CD4-positive, alpha-beta T cell treated with Interleukin-4 for 1 hour (primary cell): ENCODE measurements around the gene FBLN2.

Source experiments
- DNase-seq, 2 donors: peaks; one replicate each; pipeline ENCODE4 v3.0.0-alpha.2; 2020 to 2022

Gene FBLN2

DNA sequence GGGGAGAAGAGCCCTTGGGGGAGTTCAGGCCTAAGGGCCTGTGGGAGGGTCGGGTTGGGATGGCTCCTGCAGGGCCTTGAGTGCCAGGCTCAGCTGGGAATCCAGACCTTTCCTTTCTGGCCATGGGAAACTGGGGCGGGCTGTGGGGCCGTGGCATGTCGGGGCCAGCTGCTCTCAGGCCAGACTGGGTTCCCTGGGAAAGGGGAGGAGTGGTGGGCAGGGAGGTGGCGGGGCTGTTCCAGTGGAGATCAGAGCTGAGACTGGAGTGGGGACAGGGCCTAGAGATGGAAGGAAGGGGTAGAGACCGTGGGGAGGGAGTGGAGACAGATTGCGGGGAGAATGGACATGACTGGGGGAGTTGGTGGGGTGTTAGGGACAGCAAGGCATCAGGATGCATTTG is 20.3 kb downstream of the FBLN2 start:
- DNase-seq, result no peak

DNA sequence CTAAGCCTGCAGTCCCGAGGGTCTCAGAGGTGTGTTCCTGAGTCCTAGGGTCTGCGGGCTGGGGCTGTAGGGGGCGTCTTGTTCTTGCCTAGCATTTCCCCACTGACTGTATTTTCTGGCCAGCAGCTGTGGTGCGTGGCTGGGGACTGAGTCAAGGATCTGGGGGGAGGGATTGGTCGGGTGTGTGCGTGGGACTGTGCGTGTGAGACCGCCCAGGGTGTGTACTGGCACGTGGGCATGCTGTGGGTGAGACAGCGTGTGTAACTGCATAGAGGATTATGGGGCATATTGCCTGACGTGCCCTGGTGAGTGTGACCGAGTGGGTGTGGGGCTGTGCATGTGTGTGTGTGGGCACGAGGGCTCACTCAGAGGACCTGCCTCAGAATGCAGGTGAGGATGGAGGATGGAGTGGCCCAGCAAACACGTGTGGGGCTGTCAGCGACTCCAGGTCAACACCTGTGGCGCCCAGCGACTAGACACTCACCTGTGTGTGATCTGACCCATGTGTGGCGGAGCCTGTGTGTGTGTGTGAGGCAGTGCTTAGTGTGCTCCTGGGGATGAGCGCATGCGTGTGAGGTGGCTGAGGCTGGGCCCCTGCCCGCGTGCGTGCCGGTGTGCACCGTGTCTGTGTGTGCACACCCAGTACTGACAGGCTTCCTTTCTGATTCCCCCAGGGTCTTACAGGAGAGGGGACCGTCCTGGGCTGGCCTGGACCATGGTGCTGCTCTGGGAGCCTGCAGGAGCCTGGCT is 20.9 kb downstream of the FBLN2 start:
- DNase-seq, result no peak

- DNase-seq, result no peak
Observed at GRCh38 chr3:13570391-13571194, 21.7 kb downstream of the FBLN2 start.

- no peak for DNase-seq
Observed at GRCh38 chr3:13571264-13571663, 22.3 kb downstream of the FBLN2 start.

DNA sequence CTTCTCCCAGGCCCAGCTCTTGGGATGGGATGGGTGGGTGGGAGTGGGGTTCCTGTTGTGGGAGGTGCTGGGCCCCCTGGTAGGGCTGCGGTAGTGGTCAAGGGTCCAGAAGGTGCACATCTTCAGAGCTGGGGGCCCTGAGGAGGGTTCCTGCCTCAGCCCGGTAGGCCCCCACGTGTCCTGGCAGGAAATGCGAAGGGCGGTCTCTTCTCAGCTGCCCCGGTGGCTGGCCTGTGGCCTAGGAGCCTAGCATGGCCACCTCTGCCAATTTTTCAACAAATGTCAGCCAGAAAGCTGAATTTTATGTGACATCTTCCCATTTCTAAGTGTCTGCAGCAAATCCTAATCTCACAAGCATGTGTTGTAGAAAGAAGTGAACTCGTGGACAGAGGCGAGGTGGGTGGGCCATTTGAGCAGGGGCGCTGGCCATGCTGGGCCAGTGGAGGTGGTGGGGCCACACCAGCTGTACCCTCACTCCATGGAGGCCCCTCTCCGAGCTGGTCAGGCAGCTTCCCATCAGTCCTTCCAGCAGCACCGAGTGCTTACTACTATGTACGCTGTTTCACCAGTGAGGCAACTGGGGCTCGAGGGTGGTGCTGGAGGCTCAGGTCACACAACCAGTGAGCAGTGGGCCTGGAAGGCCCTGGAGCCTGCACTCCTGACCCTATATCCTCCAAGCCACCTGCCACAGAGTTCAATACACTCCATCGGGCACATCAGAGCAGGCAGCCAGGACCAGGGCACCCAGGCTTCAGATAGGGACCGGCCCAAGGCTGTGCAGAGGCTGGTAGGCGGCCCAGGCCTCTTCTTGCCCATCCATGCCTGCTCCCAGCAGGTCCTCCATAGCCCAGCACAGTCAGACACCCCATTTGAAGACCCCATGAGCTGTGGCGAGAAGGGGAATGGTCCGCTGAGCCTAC is 23.2 kb downstream of the FBLN2 start:
- no peak for DNase-seq

DNA sequence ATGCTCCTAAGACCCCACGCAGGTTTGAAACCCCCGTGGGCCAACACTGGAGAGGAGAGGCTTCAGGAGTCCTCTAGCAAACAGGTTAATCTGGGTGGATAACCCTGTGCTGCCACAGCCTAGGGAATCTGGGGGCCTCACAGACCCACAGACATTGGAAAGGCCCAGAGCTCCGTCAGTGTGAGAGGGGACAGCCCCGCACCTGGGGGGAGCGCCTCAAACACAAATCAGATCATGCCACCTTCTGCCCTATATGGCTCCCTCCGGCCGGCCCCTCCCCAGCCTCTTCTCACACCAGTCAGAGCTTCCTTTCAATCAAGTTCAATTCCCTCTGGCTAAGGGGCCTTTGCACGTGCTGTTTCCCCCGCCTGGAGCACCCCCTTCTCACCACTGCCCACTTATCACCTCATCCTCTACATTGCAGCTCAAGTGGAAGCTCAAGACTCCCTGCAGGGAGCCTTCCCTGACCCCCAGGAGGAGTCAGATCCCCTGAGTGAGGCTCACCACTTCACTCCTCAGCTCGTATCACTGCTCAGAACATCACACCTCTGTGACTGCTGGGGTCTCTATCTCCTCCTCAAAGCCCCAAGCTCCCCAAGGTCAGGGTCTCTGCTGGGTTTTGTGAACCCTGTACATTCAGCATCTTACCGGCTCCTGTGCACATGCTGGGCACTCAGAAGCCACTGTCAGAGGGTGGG is 24.1 kb downstream of the FBLN2 start:
- DNase-seq, result no peak

DNA sequence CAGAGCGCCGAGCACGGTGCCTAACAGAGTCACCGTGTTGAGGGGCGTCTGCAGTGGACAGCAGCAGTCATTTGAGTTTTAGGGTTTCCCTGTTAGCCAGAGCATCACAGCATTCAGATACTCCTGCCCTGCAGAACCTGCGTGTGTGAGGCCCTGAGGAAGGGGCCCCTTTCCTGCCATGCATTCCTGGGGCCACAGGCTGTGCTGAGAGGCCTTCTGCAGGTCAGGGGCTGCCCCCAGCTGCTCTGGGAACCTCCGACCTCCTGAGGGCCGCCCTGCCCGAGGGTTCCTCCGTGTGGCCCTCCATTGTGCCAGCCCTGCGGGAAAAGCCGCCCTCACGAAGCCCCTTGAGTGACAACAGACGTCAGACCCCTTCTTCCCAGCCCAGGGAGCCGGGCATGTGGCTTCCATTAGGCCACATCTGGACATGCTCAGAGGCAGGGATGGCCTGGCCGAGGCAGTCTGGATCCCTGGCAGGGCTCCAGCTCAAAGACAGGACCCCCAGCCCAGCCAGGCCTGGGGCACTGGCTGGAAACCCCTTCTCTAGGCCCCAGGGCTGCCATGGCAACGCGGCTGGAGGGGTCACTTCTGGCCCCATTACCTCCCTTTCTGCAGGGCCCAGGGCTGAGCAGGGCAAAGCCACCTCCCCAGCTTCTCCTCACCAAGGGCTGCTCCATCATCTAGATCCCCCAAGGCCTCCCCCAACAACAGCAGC is 25.3 kb downstream of the FBLN2 start:
- no peak for DNase-seq

GRCh38 chr3:13574798-13575451 is 26.0 kb downstream of the FBLN2 start:
- DNase-seq, result no peak

- DNase-seq, result no peak
Observed at GRCh38 chr3:13575459-13576061, 26.6 kb downstream of the FBLN2 start.

- DNase-seq, result no peak
Observed at GRCh38 chr3:13577181-13578121, 28.5 kb downstream of the FBLN2 start.

DNA sequence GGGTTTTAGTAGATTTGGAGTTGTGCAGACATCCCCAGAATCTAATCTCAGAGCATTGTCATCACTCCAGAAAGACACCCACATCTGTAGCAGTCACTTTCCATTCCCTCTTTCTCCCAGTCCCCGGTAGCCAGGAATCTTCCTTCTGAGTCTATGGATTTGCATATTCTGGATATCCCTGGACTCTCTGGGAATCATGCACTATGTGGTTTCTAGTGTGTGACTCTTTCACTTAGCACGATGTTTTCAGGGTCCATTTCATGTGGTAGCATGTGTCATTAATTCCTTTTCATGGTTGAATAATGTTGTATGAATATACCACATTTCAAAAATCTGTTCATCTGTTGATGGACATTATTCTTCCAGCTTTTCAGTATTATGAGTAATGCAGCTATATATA is 29.3 kb downstream of the FBLN2 start:
- DNase-seq, result no peak

- DNase-seq, result no peak
Observed at GRCh38 chr3:13579063-13579462, 30.1 kb downstream of the FBLN2 start.

- DNase-seq, result no peak
Observed at GRCh38 chr3:13580256-13581023, 31.5 kb downstream of the FBLN2 start.

DNA sequence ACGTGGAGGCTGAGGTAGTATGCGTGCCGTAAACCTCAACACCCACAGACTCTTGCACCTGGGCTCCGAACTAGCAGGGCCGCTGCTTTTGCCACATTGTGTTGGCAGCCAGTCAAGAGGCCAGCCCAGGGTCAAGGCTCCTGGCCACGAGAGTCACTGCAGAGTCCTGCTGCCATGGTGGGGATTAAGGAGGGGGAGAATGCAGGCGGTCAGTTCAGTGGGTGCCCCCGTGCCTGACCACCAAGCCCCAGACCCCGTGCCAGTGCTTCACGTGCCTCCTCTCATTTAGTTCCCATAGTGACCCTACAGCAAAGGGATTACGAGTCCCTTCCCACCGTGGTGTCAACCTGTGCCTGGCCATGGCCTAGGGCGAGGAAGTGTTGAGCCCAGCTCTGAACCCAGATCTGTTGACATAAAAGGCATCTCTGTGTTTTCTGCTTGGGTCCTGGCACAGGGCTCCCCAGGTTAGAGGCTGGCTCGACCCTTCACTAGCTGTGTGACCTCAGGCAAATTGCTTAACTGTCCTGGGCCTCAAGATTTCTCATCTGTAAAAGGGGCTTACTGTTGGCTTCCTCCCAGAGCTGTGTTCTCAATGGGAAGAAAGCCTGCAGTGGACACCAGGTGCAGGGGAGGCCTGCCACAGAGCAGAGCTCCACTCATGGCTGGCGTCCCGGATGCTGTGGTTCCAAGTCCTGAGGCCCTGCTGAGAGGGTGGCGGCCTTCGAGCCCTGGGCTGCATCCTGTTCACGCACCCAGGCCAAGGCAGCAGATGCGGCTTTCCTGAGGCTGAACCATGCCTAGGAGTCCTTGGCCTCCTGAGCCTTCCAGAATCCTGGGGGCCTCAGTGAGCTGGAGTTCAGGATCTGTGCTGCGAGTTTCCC is 32.8 kb downstream of the FBLN2 start:
- DNase-seq, result no peak

- DNase-seq, result no peak
Observed at GRCh38 chr3:13582366-13583250, 33.7 kb downstream of the FBLN2 start.

DNA sequence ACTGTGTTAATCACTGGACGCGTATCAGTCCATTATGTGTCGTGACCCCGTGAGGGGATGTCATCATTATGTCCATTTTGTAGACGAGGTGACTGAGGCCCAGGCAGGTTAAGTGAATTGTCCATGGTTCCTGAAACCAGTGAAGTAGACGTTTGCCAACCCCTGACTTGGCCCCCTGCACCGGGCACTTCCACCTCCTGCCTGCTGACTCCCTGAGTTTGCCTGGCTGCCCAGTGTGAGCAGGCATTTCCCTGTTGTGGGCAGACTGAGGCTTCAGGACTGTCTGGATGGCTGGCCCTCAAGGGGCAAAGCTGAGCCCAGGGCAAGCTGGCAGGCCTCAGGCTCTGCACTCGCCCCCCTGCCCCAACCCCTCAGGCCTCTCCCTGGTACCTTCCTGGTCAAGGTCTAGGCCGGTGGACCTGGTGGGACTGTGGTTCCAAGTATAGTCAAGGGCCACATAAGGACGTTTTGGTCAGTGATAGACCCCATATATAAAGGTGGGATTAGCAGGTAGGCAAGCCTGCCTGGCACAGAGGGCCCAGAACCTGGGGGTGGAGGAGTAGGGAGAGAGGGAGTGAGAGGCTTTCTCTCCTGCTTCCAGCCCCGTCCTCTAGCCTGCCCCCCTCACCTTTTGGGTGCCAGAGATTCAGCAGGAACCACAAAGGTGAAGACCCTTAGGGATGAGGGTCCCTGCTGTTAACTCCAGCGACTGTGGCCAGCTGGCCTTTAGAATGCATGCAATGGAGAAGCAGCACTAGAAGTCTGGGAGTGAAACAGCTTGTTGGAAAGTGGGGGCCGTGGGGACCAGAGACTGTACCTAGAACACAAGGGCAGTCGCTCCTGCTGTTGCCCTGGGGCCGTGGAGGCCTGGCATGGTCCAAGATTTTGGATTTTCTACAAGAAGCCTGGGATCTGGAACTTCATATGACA is 34.6 kb downstream of the FBLN2 start:
- no peak for DNase-seq
